ELR (cell line): Measurements from ENCODE around the gene ACSS2.

ENCODE experiments used
- DNase-seq: peaks from one replicate; pipeline ENCODE4 v3.0.0-alpha.2; 2015; ENCODE audit warnings: low read depth

ACSS2 gene

DNA sequence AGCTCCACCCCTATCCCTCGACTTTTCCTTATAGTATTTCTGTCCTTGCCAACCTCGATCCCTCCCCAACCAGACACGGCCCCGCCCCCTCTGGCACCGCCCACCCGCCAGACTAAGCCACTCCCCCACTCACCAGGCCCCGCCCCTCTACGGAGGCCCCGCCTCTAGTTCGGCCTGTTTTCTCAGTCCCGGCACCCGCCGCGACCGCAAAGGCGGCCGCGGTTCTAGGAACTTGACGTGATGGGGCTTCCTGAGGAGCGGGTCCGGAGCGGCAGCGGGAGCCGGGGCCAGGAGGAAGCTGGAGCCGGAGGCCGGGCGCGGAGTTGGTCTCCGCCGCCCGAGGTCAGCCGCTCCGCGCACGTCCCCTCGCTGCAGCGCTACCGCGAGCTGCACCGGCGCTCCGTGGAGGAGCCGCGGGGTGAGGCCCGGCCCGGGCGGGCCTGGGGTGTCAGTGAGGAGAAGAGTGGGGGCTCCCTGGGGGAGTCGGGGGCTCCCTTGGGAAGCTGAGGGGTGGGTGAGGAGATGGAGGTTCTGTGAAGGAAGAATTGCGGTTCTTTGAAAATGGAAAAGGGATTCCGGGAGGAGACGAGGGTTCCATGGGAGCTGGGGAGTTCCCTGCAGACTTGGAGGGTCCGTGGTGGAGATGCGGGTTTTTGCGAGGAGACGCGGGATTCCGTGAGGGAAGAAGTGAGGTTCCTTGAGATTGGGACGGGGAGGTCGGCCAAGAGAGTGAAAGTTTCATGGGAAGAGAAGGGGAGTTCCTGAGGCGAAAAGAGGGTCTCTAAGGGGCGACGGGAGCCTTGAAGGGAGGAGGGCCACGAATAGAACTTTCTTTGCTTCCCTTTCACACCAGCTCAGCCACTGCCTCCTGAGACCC, at the start of gene ACSS2:
Gene ACSS2 (plus strand): TSS at position 207 of the 877 bp plus-strand sequence. CDS start 34 bp downstream, at position 241.
- DNase-seq = peak; percentile 47

GRCh38 chr20:34829191-34829590, 47.2 kb upstream of the ACSS2 start:
- DNase-seq = peak; percentile 19

- no peak for DNase-seq
These were observed 44.5 kb upstream of the ACSS2 start for GRCh38 chr20:34831936-34832335.

GRCh38 chr20:34834459-34834893, 41.9 kb upstream of the ACSS2 start:
- peak; percentile 72 for DNase-seq

- DNase-seq = no peak
These were observed 34.3 kb upstream of the ACSS2 start for GRCh38 chr20:34842143-34842542.

DNA sequence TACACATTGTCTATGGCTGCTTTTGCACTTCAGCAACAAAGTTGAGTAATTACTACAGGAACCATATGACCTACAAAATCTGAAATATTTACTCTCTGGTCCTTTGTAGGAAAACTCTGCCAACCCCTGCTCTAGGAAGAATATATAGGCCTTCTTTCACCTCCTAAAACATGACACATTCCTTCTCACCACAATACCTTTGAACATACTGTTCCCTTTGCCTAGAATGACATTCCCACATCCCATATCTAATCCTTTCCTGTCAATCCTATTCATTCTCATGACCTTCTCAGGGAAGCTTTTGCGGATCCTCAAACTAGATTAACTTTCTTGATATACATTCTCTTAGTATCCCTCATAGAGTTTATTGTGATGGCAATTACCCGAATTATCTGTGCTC, 33.0 kb upstream of the ACSS2 start:
- no peak for DNase-seq

- DNase-seq = no peak
These were observed 27.8 kb upstream of the ACSS2 start for GRCh38 chr20:34848597-34848996.

DNA sequence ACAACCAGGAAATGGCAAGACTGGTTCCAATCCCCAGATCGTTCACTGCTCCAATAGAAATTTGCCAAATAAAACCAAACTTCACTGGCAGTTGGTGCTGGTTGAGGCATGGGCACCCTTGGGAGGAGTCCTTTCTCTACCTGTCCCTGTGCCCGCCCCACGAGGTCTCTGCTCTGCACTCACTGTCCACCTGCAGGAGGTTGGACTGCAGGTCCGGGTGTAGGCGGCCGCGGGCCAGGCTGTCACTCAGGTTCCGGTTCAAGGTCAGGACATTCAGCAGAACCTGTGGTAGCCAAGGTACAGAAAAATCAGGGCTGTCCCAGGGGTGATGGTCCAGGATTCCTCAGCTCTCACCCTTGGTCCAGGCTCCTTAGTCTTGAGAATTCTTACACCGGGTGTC, 26.6 kb upstream of the ACSS2 start:
- DNase-seq = no peak

DNA sequence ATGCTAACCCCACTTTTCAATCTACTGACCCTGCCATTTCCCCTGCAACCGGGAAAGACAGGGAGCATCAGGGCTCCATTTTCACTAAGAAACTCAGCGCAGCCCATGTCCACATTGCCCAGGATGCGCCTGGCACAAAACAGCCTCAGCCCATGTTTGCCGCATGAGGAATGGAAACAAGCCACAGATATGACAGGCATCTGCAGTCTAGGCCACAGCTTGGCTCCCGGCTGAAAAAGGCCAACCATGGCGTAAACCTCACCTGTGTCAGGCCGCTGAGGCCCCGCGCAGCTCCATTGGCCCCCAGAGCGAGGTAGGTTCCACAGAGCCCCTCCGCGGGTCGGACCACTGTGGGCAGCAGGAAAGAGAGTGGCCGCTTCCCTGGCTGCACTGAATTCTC, 25.4 kb upstream of the ACSS2 start:
- DNase-seq = no peak

- DNase-seq = no peak
These were observed 24.1 kb upstream of the ACSS2 start for GRCh38 chr20:34852298-34852697.

DNA sequence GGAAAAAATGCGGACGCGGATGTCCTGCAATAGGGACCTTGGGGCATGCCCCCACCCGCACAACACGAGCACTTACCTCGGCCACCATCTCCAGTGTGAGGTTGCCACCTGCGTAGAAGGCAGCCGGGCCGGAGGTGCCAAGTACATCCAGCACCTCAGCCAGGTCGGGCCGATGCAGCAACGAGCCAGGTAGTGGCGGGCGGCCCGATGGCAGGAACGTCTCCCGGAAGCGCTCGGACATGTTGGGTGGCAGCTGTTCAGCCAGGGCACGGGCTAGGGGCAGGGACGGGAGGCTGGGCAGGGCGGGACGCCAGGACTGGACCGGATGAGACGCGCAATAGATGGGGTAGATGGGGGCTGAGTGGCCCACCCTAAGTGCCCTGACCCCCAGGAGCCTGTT, 17.0 kb upstream of the ACSS2 start:
- no peak for DNase-seq

DNA sequence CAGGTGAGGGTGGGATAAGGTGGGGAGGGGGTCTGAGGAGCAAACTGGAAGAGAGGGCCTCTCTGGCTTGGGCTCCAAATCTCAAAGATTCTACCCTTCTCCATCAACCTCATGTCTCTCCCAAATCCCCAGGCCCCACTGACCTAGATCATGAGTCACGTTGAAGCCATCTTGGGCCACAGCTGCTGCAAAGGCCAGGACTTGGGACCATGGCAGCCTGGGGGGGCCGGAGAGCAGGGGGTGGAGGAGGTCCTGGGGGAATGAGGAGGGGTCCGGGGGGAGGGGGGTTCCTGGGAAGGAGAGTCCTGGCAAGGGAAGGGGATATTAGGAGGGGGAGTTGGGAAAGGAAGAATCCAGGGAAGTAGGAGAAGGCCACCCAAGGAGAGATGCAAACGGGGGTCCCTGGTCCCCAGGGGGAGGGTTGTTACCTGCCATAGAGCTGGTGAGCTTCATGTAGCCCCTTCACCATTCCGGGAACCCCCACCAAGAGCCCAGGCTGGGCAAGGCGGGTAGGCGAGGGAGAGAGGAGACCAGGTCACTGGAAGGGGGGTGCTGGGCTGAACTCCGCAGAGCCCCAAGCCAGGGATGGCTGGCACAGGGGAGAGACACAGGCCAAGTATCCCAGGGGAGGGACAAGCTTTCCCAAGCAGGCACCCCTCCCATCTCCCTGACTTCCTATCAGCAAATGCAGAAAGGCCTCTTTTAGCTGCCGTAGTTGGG, 16.4 kb upstream of the ACSS2 start:
- DNase-seq = no peak

DNA sequence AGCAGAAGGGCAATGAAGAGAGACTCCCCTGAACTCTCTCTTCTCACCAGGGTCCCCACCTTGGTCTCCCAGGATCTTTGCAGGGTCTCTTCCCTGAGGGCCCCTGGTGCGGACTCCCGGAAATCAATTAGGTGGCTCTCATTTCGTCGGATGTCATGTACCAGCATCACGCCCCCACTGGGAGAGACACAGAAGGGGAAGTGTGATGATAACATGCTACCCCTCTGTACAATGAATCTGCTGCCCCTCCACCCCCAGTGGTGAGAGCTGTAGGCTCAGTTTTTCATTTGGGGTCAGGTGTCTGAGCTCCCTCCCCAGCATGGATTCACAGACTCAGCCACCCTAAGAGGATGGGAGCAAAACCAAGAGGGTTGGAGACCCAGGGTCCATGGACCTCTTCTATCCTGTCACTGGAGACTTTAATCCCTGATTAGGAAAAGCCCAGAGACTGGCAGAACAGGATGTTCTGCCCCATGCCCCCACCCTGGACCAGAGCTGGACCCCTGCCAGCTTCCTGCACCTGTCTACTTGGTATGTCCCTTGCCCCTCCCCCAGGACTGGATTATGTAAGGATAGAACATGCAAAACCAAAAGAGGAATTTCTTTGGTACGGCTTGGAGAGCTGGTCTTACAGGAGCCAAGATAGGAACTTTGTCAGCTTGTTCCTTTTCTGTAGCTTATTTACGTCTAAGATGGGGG, 14.9 kb upstream of the ACSS2 start:
- DNase-seq = no peak

DNA sequence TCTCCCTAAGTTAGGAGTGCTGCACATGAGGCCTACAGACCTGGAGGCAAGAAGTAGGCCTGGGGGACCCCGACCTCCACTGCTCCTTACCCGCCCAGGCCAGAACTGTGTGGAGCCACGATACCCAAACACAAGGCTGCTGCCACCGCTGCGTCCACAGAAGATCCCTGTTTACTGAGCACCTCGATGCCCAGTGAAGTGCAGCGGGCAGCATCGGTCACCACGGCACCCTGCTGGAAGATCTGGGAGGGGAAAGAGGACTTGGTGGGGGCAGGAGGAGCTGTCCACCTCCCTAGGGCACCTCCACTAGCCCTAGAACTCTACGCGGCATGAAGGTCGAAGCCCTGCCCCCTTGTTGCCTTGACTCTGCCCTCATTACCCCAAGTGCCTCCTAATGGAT, 13.7 kb upstream of the ACSS2 start:
- DNase-seq = no peak

GRCh38 chr20:34863421-34863965, 12.9 kb upstream of the ACSS2 start:
- DNase-seq = no peak

GRCh38 chr20:34864216-34864615, 12.2 kb upstream of the ACSS2 start:
- DNase-seq = no peak

DNA sequence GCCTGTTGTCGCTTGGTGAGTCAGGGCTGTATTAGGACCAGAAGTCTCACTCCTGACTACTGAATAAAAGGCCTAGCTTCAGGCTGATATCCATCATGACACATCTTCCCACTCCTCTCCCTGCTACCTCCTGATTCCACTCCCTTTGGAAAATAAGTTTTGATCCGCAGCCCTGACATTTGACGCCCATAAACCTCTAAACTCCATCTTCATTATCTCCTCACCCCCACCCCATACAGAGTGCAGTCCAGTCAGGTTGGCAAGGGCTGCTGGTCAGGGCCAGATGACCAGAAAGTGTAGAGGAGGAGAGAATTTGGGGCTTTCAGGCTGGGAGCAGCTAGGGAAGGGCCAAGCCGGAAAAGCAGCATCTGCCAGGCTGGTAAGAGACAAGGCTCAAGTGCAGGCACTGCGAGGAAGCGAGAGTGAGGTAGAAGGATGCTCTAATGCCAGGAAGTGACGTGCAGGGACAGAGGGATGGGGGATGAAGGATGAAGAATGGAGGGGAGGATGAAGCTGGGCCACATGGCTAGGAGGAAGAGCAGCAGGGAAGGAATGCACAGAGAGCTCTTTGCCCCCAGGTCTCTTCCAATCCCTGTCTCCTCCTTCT, 5.0 kb upstream of the ACSS2 start:
- DNase-seq = no peak

DNA sequence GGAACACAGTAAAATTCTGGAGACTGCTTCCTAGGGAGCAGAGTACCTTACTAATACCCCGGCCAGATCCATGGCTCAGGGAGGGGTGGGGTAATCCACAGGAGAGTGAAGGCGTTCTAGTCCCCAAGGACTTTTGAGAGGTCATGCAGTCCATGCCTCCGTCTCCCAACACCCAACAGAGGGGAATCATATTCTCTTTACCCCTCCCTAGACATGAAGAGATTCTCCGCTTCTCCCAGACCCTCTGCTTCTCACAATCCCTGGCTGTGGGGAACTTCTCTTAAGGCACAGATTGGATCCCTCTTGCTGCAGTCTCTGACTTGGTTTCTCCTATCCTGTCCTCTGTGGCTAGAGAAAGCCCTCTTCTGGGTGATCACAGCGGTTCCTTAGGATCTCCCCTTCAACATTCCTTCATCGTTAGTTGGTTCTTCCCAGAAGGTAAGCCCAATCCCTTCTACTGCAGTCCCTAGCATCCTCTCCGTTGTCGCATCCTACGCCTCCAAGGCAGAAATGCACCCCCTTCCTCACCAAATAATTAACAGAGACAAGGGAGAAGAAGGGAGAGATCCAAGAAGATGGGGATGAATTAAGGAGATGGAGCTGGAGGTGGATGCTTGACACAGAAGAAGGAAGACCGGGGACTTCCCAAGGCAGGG, 4.3 kb upstream of the ACSS2 start:
- DNase-seq = peak; percentile 29

GRCh38 chr20:34872622-34873224, 3.7 kb upstream of the ACSS2 start, which contains the start of gene GGT7:
Gene GGT7 (minus strand): TSS chr20:34872856. CDS start chr20:34872815, 41 bp downstream.
- DNase-seq = peak; percentile 89

DNA sequence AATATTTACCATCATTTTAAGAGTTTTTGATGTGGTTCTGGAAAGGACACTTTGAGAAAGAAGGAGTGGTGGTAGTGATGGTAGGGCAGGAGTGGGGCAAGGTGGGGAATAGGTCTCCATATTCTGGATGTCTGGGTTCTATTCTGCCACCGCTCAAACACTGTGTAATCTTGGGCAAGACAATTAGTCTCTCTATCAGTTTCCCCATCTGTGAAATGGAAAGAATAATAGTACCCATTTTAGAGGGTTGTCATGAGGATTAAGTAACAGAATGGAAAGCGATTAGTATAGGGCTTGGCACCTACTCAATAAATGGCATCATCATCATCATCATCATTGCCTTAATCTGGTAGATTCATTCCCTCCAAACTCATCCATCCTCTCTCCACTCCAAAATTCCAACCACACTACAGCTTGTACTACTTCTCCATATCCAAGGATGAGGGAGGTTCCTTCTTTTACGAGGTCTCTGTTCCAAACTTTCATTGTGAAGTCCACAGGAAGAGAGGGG, 2.8 kb upstream of the ACSS2 start:
- DNase-seq = no peak
